ENCODE data around the gene AKAP8. TPM values are rescaled to one million over a fixed set of nuclear protein-coding genes. Genes with fewer than 3 reads are reported as not detected.

AKAP8 gene
- total RNA-seq, 1 donor from 2014 or later, result 38.3 TPM

Other genes starting within 250 kb of the AKAP8 start
- gene NOTCH3, start 178.8 kb downstream of the AKAP8 start, total RNA-seq, result 60.3 TPM
- 0.35 TPM for gene EPHX3, start 147.3 kb downstream of the AKAP8 start, total RNA-seq
- gene BRD4, start 47.2 kb downstream of the AKAP8 start, total RNA-seq, result 96.3 TPM
- 63.8 TPM for gene AKAP8L, start 39.2 kb upstream of the AKAP8 start, total RNA-seq
- 37.6 TPM for gene WIZ, start 70.2 kb upstream of the AKAP8 start, total RNA-seq
- gene RASAL3, start 84.8 kb upstream of the AKAP8 start, total RNA-seq, result 4.1 TPM
- gene PGLYRP2, start 99.7 kb upstream of the AKAP8 start, total RNA-seq, result not detected
- not detected for gene CYP4F22, start 128.7 kb upstream of the AKAP8 start, total RNA-seq
- not detected for gene CYP4F8, start 235.4 kb upstream of the AKAP8 start, total RNA-seq

Data from mesenteric fat pad (tissue), 1 donor.